GM18502 (cell line): ENCODE measurements around the gene CCDC141.

Source experiments
- ATAC-seq: cut with Tn5 transposase; IDR thresholded peaks from one replicate; pipeline ENCODE4 v1.9.1; 2021; ENCODE audit warnings: mild to moderate bottlenecking; ENCODE audit not compliant: unreplicated experiment, poor library complexity

Gene CCDC141

GRCh38 chr2:178845566-178846457 is 204.1 kb downstream of the CCDC141 start:
- ATAC-seq = no peak

- ATAC-seq = no peak
Measured at GRCh38 chr2:178844701-178845100, 205.2 kb downstream of the CCDC141 start.

GRCh38 chr2:178844269-178844668 is 205.7 kb downstream of the CCDC141 start:
- no peak for ATAC-seq

GRCh38 chr2:178843697-178844096 is 206.2 kb downstream of the CCDC141 start:
- no peak for ATAC-seq

GRCh38 chr2:178836807-178837206 is 213.1 kb downstream of the CCDC141 start:
- ATAC-seq = no peak

GRCh38 chr2:178834086-178834485 is 215.9 kb downstream of the CCDC141 start:
- ATAC-seq = no peak

- ATAC-seq = no peak
Measured at GRCh38 chr2:178833382-178833781, 216.6 kb downstream of the CCDC141 start.

- no peak for ATAC-seq
Measured at GRCh38 chr2:178830451-178830850, 219.5 kb downstream of the CCDC141 start.

- ATAC-seq = no peak
Measured at GRCh38 chr2:178829981-178830380, 220.0 kb downstream of the CCDC141 start.

GRCh38 chr2:178829299-178829960 is 220.5 kb downstream of the CCDC141 start:
- no peak for ATAC-seq

GRCh38 chr2:178828486-178828881 is 221.5 kb downstream of the CCDC141 start:
- ATAC-seq = no peak

GRCh38 chr2:178827739-178828485 is 222.0 kb downstream of the CCDC141 start:
- ATAC-seq = no peak

- no peak for ATAC-seq
Measured at GRCh38 chr2:178827111-178827510, 222.8 kb downstream of the CCDC141 start.

GRCh38 chr2:178825183-178825582 is 224.8 kb downstream of the CCDC141 start:
- no peak for ATAC-seq

GRCh38 chr2:178824181-178824580 is 225.8 kb downstream of the CCDC141 start:
- ATAC-seq = no peak

- peak; percentile 93 for ATAC-seq
Measured at GRCh38 chr2:178819992-178820391, 229.9 kb downstream of the CCDC141 start.

- no peak for ATAC-seq
Measured at GRCh38 chr2:178819147-178819875, 230.6 kb downstream of the CCDC141 start.

GRCh38 chr2:178811901-178812300 is 238.0 kb downstream of the CCDC141 start:
- ATAC-seq = no peak

- no peak for ATAC-seq
Measured at GRCh38 chr2:178811045-178811444, 238.9 kb downstream of the CCDC141 start.

GRCh38 chr2:178810422-178810821 is 239.5 kb downstream of the CCDC141 start:
- ATAC-seq = no peak
